NCI-H748 treated with DMSO at 0.1 percent for 48 hours (cell line): ENCODE measurements around the gene PDS5B.
"Not testable (repeated sequence)": the region's sequence is repeated elsewhere in the genome, so short reads cannot be mapped to it uniquely, and the experiment has no call there.

Experiments
- DNase-seq: peaks from one replicate; lab custom pipeline; 2025; lab: John Stamatoyannopoulos, UW

Gene PDS5B

GRCh38 chr13:32726374-32727037 lies 140.3 kb downstream of the PDS5B start:
- DNase-seq, result no peak

- no peak for DNase-seq
These were observed 142.1 kb downstream of the PDS5B start for GRCh38 chr13:32728327-32728726.

GRCh38 chr13:32729097-32729496 lies 142.8 kb downstream of the PDS5B start:
- not testable (repeated sequence) for DNase-seq

GRCh38 chr13:32731074-32731473 lies 144.8 kb downstream of the PDS5B start:
- no peak for DNase-seq

GRCh38 chr13:32731576-32731975 lies 145.3 kb downstream of the PDS5B start:
- DNase-seq, result no peak

GRCh38 chr13:32733690-32734089 lies 147.4 kb downstream of the PDS5B start:
- no peak for DNase-seq

GRCh38 chr13:32734511-32734910 lies 148.3 kb downstream of the PDS5B start:
- no peak for DNase-seq

- no peak for DNase-seq
These were observed 149.6 kb downstream of the PDS5B start for GRCh38 chr13:32735859-32736258.

GRCh38 chr13:32736648-32737047 lies 150.4 kb downstream of the PDS5B start:
- DNase-seq, result no peak

GRCh38 chr13:32737111-32737571 lies 150.9 kb downstream of the PDS5B start:
- DNase-seq, result no peak

- DNase-seq, result no peak
These were observed 151.4 kb downstream of the PDS5B start for GRCh38 chr13:32737679-32738078.

GRCh38 chr13:32745509-32745908 lies 159.3 kb downstream of the PDS5B start:
- no peak for DNase-seq

- DNase-seq, result no peak
These were observed 160.2 kb downstream of the PDS5B start for GRCh38 chr13:32746474-32746873.

- no peak for DNase-seq
These were observed 162.1 kb downstream of the PDS5B start for GRCh38 chr13:32748305-32748704.

GRCh38 chr13:32751340-32751739 lies 165.1 kb downstream of the PDS5B start:
- no peak for DNase-seq

- DNase-seq, result no peak
These were observed 166.1 kb downstream of the PDS5B start for GRCh38 chr13:32752311-32752710.

- peak; percentile 36 for DNase-seq
These were observed 166.8 kb downstream of the PDS5B start for GRCh38 chr13:32752997-32753606.

- DNase-seq, result no peak
These were observed 167.9 kb downstream of the PDS5B start for GRCh38 chr13:32754179-32754578.

- DNase-seq, result no peak
These were observed 172.9 kb downstream of the PDS5B start for GRCh38 chr13:32759152-32759551.

- no peak for DNase-seq
These were observed 175.2 kb downstream of the PDS5B start for GRCh38 chr13:32761472-32761871.

- DNase-seq, result no peak
These were observed 192.9 kb downstream of the PDS5B start for GRCh38 chr13:32779119-32779518.

- no peak for DNase-seq
These were observed 195.7 kb downstream of the PDS5B start for GRCh38 chr13:32781906-32782305.

GRCh38 chr13:32783067-32783466 lies 196.8 kb downstream of the PDS5B start:
- DNase-seq, result no peak

- no peak for DNase-seq
These were observed 204.5 kb downstream of the PDS5B start for GRCh38 chr13:32790731-32791130.
